Measurements from ENCODE around the gene SCUBE1. TPM values are rescaled to one million over a fixed set of nuclear protein-coding genes. Genes with fewer than 3 reads are reported as not detected.

The SCUBE1 gene
- total and polyA plus RNA-seq, 2 donors (not counting 3 experiments of a cell fraction or from before 2014, with no cell fraction given) = 0.07 TPM; not detected in 1

DNA sequence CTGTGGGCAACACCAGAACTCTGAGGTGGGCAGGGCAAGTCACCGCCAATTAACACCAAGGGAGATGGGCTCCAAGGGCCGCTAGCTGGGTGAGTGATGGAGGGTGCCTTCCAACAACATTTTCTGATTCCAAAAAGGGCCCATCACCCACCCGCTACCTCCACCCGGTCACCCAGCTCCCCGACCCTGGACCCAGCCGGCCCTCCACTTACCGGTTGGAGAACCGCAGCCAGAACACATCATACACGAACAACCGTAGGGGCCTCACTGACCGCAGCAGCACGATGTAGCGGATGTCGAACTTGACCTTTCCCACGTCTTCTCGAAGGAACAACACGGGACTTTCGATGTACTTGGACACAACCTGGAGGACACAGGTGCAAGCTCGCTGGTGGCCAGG is 171.0 kb downstream of the SCUBE1 start:
- Histone ChIP-seq H3K27me3 (ENCODE audit: control insufficient read depth in 2 of 2, insufficient read depth in 2 of 2, low read length in 2 of 2) (no peaks in the 10 kb centered on the region), H3K4me3 (replicated peaks in 1 of 3; ENCODE audit: insufficient read depth in 1 of 3, low read depth in 1 of 3, low read length in 3 of 3) (no peak overlapping the region), H3K27ac (ENCODE audit: insufficient read depth, low read depth, low read length) (no peak overlapping the region), H3K9me3 (replicated peaks; ENCODE audit: control insufficient read depth, insufficient read depth, low read length) (no peaks in the 10 kb centered on the region), H3K36me3 (ENCODE audit: control insufficient read depth in 2 of 2, extremely low read depth in 1 of 2, insufficient read depth in 2 of 2, low read length in 2 of 2) (peaks cover 11 to 18% of the 10 kb centered on the region in 2 experiments), H3K4me2 (ENCODE audit: insufficient read depth, low read length) (no peak overlapping the region), H2AFZ (ENCODE audit: low read depth, low read length) (no peak overlapping the region), H3K79me2 (ENCODE audit: control insufficient read depth, insufficient read depth, low read length) (no peaks in the 10 kb centered on the region), H3K9me1 (replicated peaks; ENCODE audit: control insufficient read depth, extremely low read depth, insufficient read depth, low read length) (no peaks in the 10 kb centered on the region), H4K20me1 (replicated peaks; ENCODE audit: control insufficient read depth, extremely low read depth, insufficient read depth, low read length) (no peaks in the 10 kb centered on the region), H3K9ac (replicated peaks; ENCODE audit: extremely low read depth, insufficient read depth, low read length) (no peak overlapping the region), H3K4me1 (ENCODE audit: control insufficient read depth, extremely low read depth, insufficient read depth, low read length) (peaks cover 2% of the 10 kb centered on the region)
- no TSS peak for BruUV-seq (replicated peaks)
- intact Hi-C loops (cut with micrococcal nuclease) (no loop called here), dilution Hi-C loops (cut with MboI; ENCODE audit: extremely low pct_ligation_motif_present, low sequenced_read_pairs) (no loop called here)
- POLR2A ChIA-PET = no interaction called here
- DNase-seq (ENCODE audit: low read depth, low spot score) (no peak), FAIRE-seq (no peak)
- TF ChIP-seq POLR2AphosphoS5 (IDR thresholded peaks at IDR 0.05; ENCODE audit: insufficient read depth, low read depth, low read length) (no peak), GATA2 (IDR thresholded peaks at IDR 0.05; ENCODE audit: insufficient read depth, insufficient read length, low read depth, low read length) (no peak), POLR2A (IDR thresholded peaks at IDR 0.05; ENCODE audit: low read depth, low read length) (no peak), EZH2 (IDR thresholded peaks at IDR 0.05; ENCODE audit: borderline replicate concordance, low read depth, low read length, severe bottlenecking) (no peak)
- TF ChIP-seq, protein P1, sequence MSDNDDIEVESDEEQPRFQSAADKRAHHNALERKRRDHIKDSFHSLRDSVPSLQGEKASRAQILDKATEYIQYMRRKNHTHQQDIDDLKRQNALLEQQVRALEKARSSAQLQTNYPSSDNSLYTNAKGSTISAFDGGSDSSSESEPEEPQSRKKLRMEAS (IDR thresholded peaks at IDR 0.05; ENCODE audit: insufficient read depth, insufficient read length) = no peak
- CTCF ChIA-PET = no interaction called here

DNA sequence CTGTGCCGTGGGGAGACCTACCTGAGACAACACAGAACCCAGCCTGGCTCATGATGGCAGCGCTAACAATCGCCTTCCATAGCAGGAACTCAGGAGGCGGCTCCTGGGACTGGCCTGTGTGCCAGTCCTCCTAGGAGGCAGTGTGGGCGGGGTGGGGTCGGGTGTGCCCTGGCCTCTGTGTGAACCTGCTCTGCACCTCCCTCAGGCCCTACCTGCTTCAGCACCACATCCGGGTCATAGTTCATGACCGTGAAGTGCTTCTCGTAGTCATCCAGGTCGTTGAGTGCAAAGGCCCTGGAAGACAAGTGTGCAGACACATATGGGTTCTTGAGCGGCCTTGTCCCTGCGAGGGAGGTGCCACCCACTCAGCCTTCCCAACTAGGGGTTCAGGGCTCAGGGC is 171.6 kb downstream of the SCUBE1 start:
- DNase-seq (ENCODE audit: low read depth, low spot score) (no peak), FAIRE-seq (no peak)
- no peaks in the 10 kb centered on the region for H3K9me3 ChIP-seq (replicated peaks; ENCODE audit: control insufficient read depth, insufficient read depth, low read length)
- no peak overlapping the region for H3K9ac ChIP-seq (replicated peaks; ENCODE audit: extremely low read depth, insufficient read depth, low read length)
- H3K9me1 ChIP-seq (replicated peaks; ENCODE audit: control insufficient read depth, extremely low read depth, insufficient read depth, low read length) = no peaks in the 10 kb centered on the region
- ChIA-PET CTCF (no interaction called here), POLR2A (no interaction called here)
- H3K4me2 ChIP-seq (ENCODE audit: insufficient read depth, low read length) = no peak overlapping the region
- peaks cover 11 to 18% of the 10 kb centered on the region in 2 experiments for H3K36me3 ChIP-seq (ENCODE audit: control insufficient read depth in 2 of 2, extremely low read depth in 1 of 2, insufficient read depth in 2 of 2, low read length in 2 of 2)
- intact Hi-C loops (cut with micrococcal nuclease) = no loop called here
- no TSS peak for BruUV-seq (replicated peaks)
- H4K20me1 ChIP-seq (replicated peaks; ENCODE audit: control insufficient read depth, extremely low read depth, insufficient read depth, low read length) = no peaks in the 10 kb centered on the region
- H3K27ac ChIP-seq (ENCODE audit: insufficient read depth, low read depth, low read length) = no peak overlapping the region
- H3K4me3 ChIP-seq (replicated peaks in 1 of 3; ENCODE audit: insufficient read depth in 1 of 3, low read depth in 1 of 3, low read length in 3 of 3) = no peak overlapping the region
- no peaks in the 10 kb centered on the region for H3K79me2 ChIP-seq (ENCODE audit: control insufficient read depth, insufficient read depth, low read length)
- H3K27me3 ChIP-seq (ENCODE audit: control insufficient read depth in 2 of 2, insufficient read depth in 2 of 2, low read length in 2 of 2) = no peaks in the 10 kb centered on the region
- peaks cover 2% of the 10 kb centered on the region for H3K4me1 ChIP-seq (ENCODE audit: control insufficient read depth, extremely low read depth, insufficient read depth, low read length)
- dilution Hi-C loops (cut with MboI; ENCODE audit: extremely low pct_ligation_motif_present, low sequenced_read_pairs) = no loop called here
- no peak overlapping the region for H2AFZ ChIP-seq (ENCODE audit: low read depth, low read length)
- no peak for TF ChIP-seq FOS (IDR thresholded peaks at IDR 0.05; ENCODE audit: borderline replicate concordance, insufficient read depth, low read length)
- TF ChIP-seq JUN (IDR thresholded peaks at IDR 0.05; ENCODE audit: borderline replicate concordance, insufficient read depth, insufficient read length, low read depth) = no peak
- TF ChIP-seq, protein P1 (IDR thresholded peaks at IDR 0.05; ENCODE audit: insufficient read depth, insufficient read length) = no peak
- TF ChIP-seq GATA2 (IDR thresholded peaks at IDR 0.05; ENCODE audit: insufficient read depth, insufficient read length, low read depth, low read length) = no peak
- TF ChIP-seq MYC (IDR thresholded peaks at IDR 0.05; ENCODE audit: low read depth, low read length) = no peak
- TF ChIP-seq, protein P2, sequence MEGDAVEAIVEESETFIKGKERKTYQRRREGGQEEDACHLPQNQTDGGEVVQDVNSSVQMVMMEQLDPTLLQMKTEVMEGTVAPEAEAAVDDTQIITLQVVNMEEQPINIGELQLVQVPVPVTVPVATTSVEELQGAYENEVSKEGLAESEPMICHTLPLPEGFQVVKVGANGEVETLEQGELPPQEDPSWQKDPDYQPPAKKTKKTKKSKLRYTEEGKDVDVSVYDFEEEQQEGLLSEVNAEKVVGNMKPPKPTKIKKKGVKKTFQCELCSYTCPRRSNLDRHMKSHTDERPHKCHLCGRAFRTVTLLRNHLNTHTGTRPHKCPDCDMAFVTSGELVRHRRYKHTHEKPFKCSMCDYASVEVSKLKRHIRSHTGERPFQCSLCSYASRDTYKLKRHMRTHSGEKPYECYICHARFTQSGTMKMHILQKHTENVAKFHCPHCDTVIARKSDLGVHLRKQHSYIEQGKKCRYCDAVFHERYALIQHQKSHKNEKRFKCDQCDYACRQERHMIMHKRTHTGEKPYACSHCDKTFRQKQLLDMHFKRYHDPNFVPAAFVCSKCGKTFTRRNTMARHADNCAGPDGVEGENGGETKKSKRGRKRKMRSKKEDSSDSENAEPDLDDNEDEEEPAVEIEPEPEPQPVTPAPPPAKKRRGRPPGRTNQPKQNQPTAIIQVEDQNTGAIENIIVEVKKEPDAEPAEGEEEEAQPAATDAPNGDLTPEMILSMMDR (IDR thresholded peaks at IDR 0.05; ENCODE audit: extremely low read depth in 1 of 2, insufficient read depth in 1 of 2, low read depth in 1 of 2, low read length in 2 of 2) = no peak
- no peak for TF ChIP-seq EZH2 (IDR thresholded peaks at IDR 0.05; ENCODE audit: borderline replicate concordance, low read depth, low read length, severe bottlenecking)
- TF ChIP-seq POLR2AphosphoS5 (IDR thresholded peaks at IDR 0.05; ENCODE audit: insufficient read depth, low read depth, low read length) = no peak
- TF ChIP-seq POLR2A (IDR thresholded peaks at IDR 0.05; ENCODE audit: low read depth, low read length) = no peak

All from endothelial cell of umbilical vein (primary cell).